Thoracic aorta (tissue), 2 donors: ENCODE results near the gene USP46. TPM values are rescaled to one million over a fixed set of nuclear protein-coding genes. Genes with fewer than 3 reads are reported as not detected.

ENCODE experiments used
- ATAC-seq: fragments of 150-250 bp; one replicate; pipeline ENCODE4 v1.8.0; 2017; ENCODE audit warnings: low read depth; ENCODE audit not compliant: insufficient number of reproducible peaks, low FRiP score
- DNase-seq: peaks from one replicate; pipeline ENCODE4 v3.0.0-alpha.2; 2020; ENCODE audit warnings: low spot score
- H3K27ac ChIP-seq, 2 donors: fragments of 200-600 bp; sonication (generic); 1 replicate in 1 of 2; 2 replicates in 1 of 2; pipeline ENCODE4 v1.5.1; 2016; ENCODE audit warnings: mild to moderate bottlenecking in 2 of 2, moderate library complexity in 2 of 2
- H3K27me3 ChIP-seq: fragments of 200-600 bp; sonication (generic); replicated peaks from 2 replicates; pipeline ENCODE4 v1.6.0; 2016; ENCODE audit warnings: mild to moderate bottlenecking; ENCODE audit not compliant: insufficient read depth
- H3K36me3 ChIP-seq: fragments of 200-600 bp; sonication (generic); one replicate; pipeline ENCODE4 v1.5.1; 2016
- H3K4me1 ChIP-seq, 2 donors: fragments of 200-600 bp; sonication (generic); 1 replicate in 1 of 2; 2 replicates in 1 of 2; pipeline versions ENCODE4 v1.5.1 to v1.6.0; 2016; ENCODE audit warnings: low read depth in 2 of 2, mild to moderate bottlenecking in 1 of 2; ENCODE audit not compliant: control insufficient read depth in 1 of 2
- H3K4me3 ChIP-seq: fragments of 200-600 bp; sonication (generic); 2 replicates; pipeline ENCODE4 v1.5.1; 2016; ENCODE audit warnings: mild to moderate bottlenecking
- H3K9me3 ChIP-seq: fragments of 200-600 bp; sonication (generic); 2 replicates; pipeline ENCODE4 v1.5.1; 2016
- total RNA-seq, 2 donors: library from RNA; depleted of rRNA; stranded (reverse); fragments of >200 nt; gene quantifications; one replicate each; pipeline versions ENCODE4 v1.1.0 to v1.2.3, GENCODE V29; 2016
- TF ChIP-seq, protein P1 (sequence below): fragments of 200-600 bp; sonication (generic); IDR thresholded peaks from one replicate; pipeline ENCODE4 v1.5.1; 2019; ENCODE audit warnings: antibody characterized with exemption

USP46 gene
- total RNA-seq, 2 donors from 2014 or later: 12.2 to 15.5 TPM

DNA sequence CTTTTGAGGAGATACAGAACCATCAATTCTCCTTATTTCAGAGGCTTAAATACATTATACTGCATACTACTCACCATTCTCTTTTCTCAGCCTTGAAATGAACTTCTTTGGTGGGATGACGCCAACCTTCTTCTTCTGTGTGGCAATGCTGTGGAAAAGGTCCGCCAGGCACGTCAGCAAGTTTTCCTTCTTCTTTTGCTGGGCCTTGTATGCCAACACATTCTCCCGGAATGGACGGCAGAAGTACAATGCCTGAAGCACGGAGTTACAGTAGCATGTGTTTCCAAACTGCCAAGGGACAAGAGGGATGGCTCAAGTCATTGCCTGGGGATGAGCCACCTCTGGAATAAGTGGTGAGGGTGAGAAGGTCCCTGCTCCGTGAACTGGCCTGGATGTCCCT lies 31.2 kb downstream of the USP46 start:
- TF ChIP-seq, protein P1, sequence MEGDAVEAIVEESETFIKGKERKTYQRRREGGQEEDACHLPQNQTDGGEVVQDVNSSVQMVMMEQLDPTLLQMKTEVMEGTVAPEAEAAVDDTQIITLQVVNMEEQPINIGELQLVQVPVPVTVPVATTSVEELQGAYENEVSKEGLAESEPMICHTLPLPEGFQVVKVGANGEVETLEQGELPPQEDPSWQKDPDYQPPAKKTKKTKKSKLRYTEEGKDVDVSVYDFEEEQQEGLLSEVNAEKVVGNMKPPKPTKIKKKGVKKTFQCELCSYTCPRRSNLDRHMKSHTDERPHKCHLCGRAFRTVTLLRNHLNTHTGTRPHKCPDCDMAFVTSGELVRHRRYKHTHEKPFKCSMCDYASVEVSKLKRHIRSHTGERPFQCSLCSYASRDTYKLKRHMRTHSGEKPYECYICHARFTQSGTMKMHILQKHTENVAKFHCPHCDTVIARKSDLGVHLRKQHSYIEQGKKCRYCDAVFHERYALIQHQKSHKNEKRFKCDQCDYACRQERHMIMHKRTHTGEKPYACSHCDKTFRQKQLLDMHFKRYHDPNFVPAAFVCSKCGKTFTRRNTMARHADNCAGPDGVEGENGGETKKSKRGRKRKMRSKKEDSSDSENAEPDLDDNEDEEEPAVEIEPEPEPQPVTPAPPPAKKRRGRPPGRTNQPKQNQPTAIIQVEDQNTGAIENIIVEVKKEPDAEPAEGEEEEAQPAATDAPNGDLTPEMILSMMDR: no peak
- no peaks in the 10 kb centered on the region for H3K36me3 ChIP-seq
- H3K4me3 ChIP-seq: peak overlapping the region; percentile 9
- H3K27ac ChIP-seq: peak overlapping the region; percentile 13 to 55
- H3K27me3 ChIP-seq: no peaks in the 10 kb centered on the region
- DNase-seq (no peak), ATAC-seq (no peak)
- H3K9me3 ChIP-seq: no peaks in the 10 kb centered on the region
- peaks cover 10 to 33% of the 10 kb centered on the region in 2 donors for H3K4me1 ChIP-seq

DNA sequence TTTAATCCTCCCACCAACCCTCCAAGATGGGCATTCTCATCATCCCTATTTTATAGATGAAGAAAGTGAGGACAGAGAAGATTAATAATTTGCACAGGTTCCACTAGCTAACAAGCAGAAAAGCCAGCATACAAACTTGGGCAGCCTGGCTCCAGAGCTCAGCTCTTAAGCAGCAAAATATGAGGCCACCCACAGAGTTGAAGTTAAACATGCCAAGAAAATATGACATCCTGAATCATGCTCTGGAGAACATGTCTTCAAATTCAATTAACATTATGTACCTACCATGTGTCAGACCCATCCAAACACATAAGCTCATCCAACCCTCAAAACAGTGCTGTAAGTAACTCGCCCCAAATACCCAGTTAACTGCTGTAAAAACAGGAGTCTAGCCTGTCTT lies 33.9 kb downstream of the USP46 start:
- H3K4me1 ChIP-seq: peaks cover 10 to 24% of the 10 kb centered on the region in 2 donors
- H3K4me3 ChIP-seq: no peak overlapping the region
- H3K9me3 ChIP-seq: no peaks in the 10 kb centered on the region
- ATAC-seq: no peak
- H3K27ac ChIP-seq: no peak overlapping the region
- no peak for DNase-seq
- H3K36me3 ChIP-seq: no peaks in the 10 kb centered on the region
- TF ChIP-seq, protein P1: no peak
- no peaks in the 10 kb centered on the region for H3K27me3 ChIP-seq

DNA sequence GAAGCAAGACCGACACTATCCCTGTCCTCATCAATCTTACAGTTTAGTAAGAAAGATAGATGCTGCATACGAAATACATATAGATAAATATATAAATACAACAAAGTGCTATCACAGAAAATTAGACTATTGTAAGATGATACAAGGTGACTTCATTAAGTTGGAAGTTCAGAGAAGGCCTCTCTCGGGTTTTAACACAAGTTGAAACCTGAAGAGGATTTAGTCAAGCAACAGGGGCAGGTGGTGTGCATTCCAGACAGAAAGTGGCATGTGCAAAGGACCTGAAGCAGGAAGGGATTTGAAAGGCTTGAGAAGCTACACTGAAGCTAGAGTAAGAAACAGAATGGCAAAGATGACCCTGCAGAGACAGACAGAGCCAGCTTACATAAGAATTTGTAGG lies 36.5 kb downstream of the USP46 start:
- no peak for ATAC-seq
- H3K4me1 ChIP-seq: peaks cover 6 to 20% of the 10 kb centered on the region in 2 donors
- no peaks in the 10 kb centered on the region for H3K36me3 ChIP-seq
- H3K4me3 ChIP-seq: no peak overlapping the region
- H3K27ac ChIP-seq: no peak overlapping the region
- TF ChIP-seq, protein P1: no peak
- no peak for DNase-seq
- no peaks in the 10 kb centered on the region for H3K9me3 ChIP-seq
- H3K27me3 ChIP-seq: no peaks in the 10 kb centered on the region

DNA sequence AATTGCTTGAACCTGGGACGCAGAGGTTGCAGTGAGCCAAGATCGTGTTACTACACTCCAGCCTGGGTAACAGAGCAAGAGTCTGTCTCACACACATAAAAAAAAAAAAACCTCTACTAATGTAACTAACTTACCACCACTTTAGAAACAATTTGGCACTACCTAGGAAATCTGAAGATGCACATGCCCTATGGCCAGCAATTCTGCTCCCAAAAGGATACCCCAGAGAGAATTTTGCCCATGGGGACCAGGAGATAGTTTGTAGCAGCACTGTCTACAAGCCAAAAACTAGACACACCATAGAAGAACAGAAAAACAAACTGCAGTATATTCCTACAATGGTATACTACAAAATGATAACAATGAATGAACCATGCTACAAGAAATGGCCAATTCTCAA lies 37.5 kb downstream of the USP46 start:
- Histone ChIP-seq H3K4me1 (peaks cover 6 to 17% of the 10 kb centered on the region in 2 donors), H3K9me3 (no peaks in the 10 kb centered on the region), H3K4me3 (no peak overlapping the region), H3K36me3 (no peaks in the 10 kb centered on the region), H3K27me3 (no peaks in the 10 kb centered on the region), H3K27ac (no peak overlapping the region)
- TF ChIP-seq, protein P1: no peak
- DNase-seq: no peak
- ATAC-seq: no peak

DNA sequence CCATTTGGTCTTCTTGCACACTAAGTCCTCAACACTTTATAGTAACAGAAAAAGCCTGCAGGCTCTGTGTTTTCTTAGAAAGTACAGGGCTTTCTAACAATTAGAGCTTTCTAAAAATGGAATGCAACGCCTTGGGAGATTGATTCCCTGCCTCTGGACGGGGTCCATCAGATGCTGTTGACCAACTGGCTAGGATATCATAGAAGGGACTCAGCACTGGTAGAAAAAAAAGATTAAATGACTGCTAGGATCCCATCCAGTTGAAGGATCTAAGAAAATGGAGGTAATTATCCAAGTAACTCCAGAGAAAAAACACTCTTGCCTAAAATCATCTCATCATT lies 39.5 kb downstream of the USP46 start:
- Histone ChIP-seq H3K4me1 (peaks cover 6 to 17% of the 10 kb centered on the region in 2 donors), H3K36me3 (no peaks in the 10 kb centered on the region), H3K27ac (no peak overlapping the region), H3K27me3 (no peaks in the 10 kb centered on the region), H3K9me3 (no peaks in the 10 kb centered on the region), H3K4me3 (no peak overlapping the region)
- no peak for DNase-seq
- TF ChIP-seq, protein P1: no peak
- no peak for ATAC-seq
